GM21786 (cell line): ENCODE results near the gene CRELD2.
A peak's percentile ranks its signal among the peaks of the same experiment; 100 is the strongest.

Experiments
- ATAC-seq: cut with Tn5 transposase; IDR thresholded peaks from one replicate; pipeline ENCODE4 v1.9.1; 2021; ENCODE audit not compliant: unreplicated experiment

Gene CRELD2

DNA sequence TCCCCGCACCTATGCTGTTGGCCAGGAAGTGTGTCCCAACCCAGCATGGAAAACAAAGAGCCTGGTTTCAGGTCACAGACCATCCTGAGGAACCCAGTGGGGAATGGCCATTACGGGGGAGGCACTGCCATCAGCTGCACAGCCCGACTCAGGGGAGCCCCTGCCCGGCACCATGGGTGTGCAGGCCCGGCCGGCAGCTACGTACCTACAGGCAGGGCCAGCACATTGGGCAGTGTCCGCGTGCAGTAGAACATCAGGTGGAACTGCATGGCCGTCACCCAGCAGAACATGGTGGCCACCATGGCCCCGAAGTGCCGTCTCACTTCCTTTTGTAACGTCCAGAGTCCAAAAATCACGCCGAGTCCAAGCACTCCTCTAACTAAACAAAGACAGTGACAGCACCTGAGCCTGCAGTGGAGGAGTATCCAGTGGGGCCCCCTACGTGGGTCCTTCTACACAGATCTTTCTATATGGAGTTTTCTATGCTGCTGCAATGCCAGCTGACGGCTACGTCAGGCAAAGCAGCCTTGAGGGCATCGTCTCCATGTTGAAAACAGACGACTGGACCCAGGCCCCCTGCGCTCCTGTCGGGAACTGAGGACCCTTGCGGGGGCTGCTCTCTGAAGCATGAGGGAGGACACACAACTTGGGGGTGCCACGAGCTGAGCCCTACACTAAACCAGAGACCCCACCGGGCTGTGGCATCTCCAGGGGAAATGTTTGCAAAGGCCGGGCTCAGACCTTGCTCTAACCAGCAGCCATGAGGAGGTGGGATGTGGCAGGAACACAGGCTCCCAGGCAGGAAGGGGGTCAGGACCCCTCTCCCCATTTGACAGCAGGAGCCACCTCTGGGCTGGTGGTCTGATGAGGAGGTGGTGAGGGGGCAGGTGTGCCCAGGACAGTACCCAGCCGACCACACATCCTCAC lies 7.9 kb upstream of the CRELD2 start:
- no peak for ATAC-seq

GRCh38 chr22:49911881-49912625 lies 6.4 kb upstream of the CRELD2 start:
- no peak for ATAC-seq

DNA sequence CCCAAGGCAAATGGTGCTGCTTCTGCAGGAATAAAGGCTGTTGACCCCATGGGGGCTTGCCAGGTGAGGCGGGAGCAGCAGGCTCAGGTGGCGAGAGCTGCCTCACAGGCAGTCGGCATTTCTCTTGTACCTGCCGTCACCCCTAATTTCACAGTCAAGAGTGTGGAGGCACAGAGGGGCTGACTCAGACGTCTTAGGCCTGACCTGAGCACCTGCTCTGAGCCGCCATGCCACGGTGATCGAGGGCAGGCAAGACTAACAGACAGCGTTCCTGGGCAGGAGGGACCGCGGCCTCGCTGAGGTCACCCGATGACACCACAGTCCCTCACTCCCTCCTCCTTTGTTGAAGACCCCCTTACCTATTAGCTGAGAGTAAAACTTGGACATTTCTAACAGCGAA lies 5.4 kb upstream of the CRELD2 start:
- no peak for ATAC-seq

DNA sequence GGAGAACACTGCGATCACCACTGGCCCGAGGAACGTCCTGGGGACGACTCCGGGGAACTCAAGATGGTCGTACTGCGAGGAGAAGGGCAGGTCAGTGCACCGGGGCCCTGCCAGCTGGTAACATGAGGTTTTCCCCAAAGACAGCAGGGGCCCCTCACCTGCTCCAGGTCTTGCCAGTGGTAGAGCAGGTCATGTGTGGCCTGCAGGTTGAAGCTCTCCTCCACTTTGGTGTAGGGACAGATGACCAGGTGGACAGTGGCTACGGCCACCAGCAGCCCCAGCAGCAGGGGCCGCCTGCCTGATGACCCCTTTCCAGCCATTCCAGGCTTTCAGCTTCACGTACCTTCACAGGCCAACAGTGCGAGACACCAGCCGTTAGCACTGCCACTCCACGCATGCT lies 5.0 kb upstream of the CRELD2 start:
- ATAC-seq = no peak

- no peak for ATAC-seq
Observed at GRCh38 chr22:49914256-49914655, 4.2 kb upstream of the CRELD2 start.

DNA sequence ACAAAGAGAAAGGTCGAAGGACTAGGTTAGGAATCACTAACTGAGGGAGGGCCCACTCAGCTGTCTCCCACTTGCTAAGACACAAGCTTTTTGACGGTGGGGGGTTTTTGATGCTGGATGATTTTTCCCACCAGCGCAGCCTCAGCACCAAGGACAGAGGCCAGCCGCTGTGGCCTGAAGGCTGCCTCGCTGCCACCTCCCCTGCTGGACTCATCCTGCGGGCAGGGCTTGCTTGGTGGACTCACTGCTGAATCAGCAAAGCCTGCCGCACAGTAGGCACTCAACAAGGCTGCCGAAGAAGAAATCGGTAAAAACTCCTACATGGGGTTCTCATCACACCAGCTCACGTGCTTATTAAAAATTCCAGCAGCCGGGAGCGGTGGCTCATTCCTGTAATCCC lies 2.8 kb upstream of the CRELD2 start:
- ATAC-seq = no peak

DNA sequence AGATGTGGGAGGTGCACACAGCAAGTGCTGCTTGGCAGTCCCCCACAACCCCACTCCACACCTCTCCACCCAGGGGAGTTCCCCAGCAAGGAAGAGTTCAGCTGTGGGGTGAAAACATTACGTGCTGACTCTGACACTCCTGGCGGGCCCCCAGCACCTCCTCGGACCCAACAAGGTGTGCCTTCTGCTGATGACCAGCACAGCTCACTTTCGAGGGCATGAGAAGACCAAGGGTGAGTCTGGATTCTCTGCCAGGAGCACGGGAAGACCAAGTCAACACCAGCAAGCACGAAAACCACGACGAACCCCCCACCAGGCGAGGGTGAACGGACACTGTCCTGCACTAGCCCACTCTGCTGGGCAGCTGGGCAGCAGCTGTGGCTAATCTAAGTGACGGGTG lies 1.6 kb upstream of the CRELD2 start:
- no peak for ATAC-seq

GRCh38 chr22:49918911-49919881 lies 762 bp downstream of the CRELD2 start:
- peak; percentile 1 for ATAC-seq

DNA sequence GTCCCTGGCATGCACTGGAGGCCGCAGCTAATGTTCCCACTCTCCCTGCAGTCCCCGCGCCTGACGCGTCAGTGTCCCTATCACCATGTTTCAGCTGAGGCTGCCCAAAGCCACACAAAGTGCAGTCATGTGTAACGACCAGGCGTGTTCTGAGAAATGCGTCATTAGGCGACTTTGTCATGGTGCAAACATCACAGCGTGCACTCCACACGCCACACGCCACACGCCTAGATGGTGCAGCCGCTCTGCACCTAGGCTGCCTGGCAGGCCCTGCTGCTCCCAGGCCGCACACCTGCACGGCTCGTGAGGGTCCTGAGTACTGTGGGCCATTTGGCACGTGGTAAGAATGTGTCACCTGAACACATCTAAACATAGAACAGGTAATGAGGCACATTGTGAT lies 2.4 kb downstream of the CRELD2 start:
- ATAC-seq = no peak

DNA sequence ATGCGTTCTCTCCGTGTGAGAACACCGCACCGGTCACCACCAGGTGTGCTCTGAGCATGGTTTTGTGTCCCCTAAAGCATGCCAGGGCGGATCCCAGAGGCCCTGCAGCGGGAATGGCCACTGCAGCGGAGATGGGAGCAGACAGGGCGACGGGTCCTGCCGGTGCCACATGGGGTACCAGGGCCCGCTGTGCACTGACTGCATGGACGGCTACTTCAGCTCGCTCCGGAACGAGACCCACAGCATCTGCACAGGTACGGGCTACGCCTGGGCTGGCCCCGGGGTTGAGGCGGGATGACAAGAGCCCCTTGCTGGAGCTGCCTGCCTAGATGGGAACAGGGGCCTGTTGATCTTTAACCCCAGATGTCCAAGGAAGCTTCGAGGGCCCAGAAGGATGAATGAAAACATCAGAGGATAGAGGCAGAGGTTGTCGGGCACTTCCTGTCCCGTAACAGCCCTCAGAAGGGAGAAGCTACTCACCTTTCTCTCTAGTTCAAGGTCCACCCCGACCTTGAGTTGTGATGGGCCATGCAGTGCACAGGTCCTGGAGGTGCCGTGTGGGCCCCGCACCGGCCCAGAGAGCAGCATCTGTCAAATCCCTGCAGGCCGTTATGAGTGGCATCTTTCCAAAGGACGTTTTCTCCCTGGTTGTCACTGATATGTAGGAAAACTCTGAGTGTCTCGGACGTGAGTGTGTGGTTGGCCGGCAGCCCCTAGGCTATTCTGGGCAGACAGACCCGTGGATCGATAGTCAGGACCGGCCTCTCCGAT lies 3.3 kb downstream of the CRELD2 start:
- no peak for ATAC-seq

- no peak for ATAC-seq
Observed at GRCh38 chr22:49922484-49922883, 4.0 kb downstream of the CRELD2 start.

GRCh38 chr22:49922926-49923325 lies 4.5 kb downstream of the CRELD2 start:
- no peak for ATAC-seq

- ATAC-seq = no peak
Observed at GRCh38 chr22:49923445-49923844, 5.0 kb downstream of the CRELD2 start.

DNA sequence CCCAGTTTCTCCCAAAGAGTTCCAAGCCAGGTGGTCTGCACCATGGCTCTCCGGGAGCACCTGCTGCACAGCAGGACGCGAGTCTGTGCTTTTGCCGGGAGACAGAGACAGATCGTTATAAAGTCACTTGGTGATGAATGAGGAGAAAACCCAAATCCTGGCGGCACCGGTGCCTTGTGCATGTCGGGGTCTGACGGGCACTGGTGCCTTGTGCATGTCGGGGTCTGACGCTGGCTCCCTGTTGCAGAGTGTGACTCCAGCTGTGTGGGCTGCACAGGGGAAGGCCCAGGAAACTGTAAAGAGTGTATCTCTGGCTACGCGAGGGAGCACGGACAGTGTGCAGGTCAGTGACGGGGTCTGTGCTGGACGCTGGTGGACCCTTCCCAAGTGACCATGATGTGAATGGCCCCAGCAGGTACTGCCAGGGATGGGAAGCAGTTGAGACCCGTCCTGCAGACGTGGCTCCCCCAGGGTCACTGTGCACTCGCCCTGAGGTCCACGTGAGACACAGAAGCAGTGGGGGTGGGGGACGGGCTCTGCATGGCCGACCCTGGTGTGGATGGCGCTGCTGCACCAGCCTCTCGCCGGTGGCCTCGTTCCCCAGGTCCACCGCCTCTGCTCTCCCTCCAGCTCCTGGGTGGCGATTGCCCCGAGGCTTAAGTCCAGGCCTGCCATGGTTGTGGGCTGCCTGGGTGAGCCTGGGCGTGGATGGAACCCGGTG lies 5.8 kb downstream of the CRELD2 start:
- ATAC-seq = no peak

GRCh38 chr22:49925525-49926128 lies 7.2 kb downstream of the CRELD2 start:
- no peak for ATAC-seq

DNA sequence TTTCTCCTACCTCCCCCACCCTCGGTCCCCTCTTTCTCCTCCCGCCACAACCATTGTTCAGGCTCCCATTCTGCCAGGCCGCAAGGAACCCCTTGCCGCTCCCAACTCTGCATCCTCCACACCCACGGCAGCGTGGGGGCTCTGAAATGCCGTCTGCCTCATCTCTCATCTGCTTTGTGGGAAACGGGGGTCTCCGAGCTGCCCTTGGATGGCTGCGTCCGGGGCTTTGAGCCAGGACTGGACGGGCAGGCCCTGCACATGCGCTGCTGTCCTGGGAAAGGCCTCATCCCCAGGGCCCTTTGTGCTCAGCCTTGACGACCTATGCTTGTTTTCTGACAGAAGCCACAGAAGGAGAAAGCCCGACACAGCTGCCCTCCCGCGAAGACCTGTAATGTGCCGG lies 8.5 kb downstream of the CRELD2 start:
- ATAC-seq = no peak

DNA sequence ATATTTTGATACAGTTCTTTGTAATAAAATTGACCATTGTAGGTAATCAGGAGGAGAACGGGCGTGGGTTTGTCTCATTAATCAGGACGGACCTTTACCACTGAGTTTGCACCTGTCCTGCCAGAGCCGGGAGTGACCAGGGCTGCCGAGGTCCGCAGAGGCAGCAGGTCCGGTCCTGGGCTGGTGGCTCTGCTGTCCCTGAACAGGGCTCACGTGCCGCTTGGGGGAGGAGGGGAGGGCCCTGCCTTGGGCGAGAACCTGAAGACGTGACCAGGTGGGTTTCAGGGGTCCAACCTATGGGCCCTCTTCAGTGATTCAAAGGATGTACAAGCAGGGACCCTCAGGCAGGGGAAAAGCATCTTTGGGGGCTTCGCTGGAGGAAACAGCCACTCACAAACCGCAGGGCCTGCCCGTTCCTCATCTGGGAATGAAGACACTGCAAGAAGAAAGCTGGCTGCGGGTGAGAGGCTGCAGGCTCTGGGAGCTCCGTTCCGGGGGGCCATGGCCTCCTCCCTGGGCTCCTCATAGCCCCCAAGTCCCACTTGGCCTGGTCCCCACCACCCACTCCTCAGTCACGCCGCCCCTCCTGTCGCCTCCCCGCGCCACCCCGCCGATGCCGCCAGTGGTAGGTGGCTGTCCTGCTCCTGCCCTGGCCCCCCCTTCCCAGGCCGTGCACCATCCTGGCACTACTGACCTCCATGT lies 9.2 kb downstream of the CRELD2 start:
- ATAC-seq = no peak

GRCh38 chr22:49928185-49928495 lies 9.7 kb downstream of the CRELD2 start:
- no peak for ATAC-seq
